ENCODE results near the gene DLK2. TPM values are rescaled to one million over a fixed set of nuclear protein-coding genes. Genes with fewer than 3 reads are reported as not detected.
A peak's percentile ranks its signal among the peaks of the same experiment; 100 is the strongest.

DLK2 gene
- total and polyA plus RNA-seq, 2 of the 13 experiments (the other 11 are each of a cell fraction or from before 2014, with no cell fraction given): 1.2 to 3.8 TPM

DNA sequence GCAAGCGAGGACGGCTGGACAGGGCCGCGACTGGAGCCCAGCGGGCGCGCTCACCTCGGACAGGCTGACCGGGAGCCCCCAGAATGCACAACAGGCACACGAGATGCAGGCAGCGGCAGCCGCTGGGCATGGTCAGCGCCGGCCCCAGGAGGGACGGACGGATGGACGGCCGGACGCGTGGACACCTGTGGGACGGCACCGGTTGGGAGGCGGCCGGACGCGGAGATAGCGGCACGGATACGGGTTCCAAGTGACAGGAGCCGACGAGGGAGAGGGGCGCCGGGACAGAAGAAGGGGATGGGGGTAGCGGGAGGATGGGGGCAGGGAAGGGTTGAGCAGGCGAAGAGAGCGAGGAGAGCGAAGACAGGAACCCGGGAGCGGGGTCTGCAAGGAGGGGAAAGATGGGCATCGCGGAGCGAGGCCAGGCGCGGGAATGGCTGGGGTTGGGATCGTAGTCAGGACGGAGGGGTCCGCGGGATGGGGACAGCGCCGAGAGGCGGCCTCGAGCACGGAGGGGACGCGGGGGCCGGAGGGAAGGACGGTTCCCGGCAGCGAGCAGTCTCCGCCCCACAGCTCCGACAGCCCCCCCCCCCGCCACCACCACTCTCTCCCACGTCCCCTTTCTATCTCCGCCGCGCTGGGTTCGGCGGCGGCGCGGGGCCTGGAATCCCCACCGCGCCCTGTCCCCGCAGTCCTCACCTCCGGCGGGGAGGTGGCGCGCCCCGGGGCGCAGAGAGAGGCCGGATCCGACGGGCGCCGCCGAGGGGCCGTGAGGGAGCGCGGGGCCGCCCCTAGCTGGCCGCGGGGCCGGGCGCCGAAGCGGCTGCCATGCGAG, 435 bp downstream of the DLK2 start (continued):
- TF ChIP-seq HOXA9 (CRISPR knock-in tag; IDR thresholded peaks at IDR 0.05; ENCODE audit: borderline replicate concordance): peak; percentile 76; the same call in 1 of the 2 replicates
- peak; percentile 96 for TF ChIP-seq ZNF296 (CRISPR knock-in tag; conservative IDR thresholded peaks at IDR 0.05)
- TF ChIP-seq ZNF597 (CRISPR knock-in tag; IDR thresholded peaks at IDR 0.05): no peak
- no peak for TF ChIP-seq ZNF616 (CRISPR knock-in tag; IDR thresholded peaks at IDR 0.05; ENCODE audit: low read depth)
- no peak for TF ChIP-seq MAZ (IDR thresholded peaks at IDR 0.05; ENCODE audit: borderline replicate concordance, low read depth, low read length)
- peak; percentile 16 for TF ChIP-seq MAZ (CRISPR knock-in tag; IDR thresholded peaks at IDR 0.05; ENCODE audit: low read depth)
- TF ChIP-seq, protein P1, sequence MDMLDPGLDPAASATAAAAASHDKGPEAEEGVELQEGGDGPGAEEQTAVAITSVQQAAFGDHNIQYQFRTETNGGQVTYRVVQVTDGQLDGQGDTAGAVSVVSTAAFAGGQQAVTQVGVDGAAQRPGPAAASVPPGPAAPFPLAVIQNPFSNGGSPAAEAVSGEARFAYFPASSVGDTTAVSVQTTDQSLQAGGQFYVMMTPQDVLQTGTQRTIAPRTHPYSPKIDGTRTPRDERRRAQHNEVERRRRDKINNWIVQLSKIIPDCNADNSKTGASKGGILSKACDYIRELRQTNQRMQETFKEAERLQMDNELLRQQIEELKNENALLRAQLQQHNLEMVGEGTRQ (IDR thresholded peaks at IDR 0.05; ENCODE audit: low read depth, low read length): no peak
- TF ChIP-seq, protein P1 (CRISPR knock-in tag; IDR thresholded peaks at IDR 0.05; ENCODE audit: borderline replicate concordance): no peak
- peak; percentile 70; the same call in 1 of the 2 replicates for TF ChIP-seq ZNF580 (CRISPR knock-in tag; IDR thresholded peaks at IDR 0.05; ENCODE audit: borderline replicate concordance, low read depth)
- TF ChIP-seq, protein P2, sequence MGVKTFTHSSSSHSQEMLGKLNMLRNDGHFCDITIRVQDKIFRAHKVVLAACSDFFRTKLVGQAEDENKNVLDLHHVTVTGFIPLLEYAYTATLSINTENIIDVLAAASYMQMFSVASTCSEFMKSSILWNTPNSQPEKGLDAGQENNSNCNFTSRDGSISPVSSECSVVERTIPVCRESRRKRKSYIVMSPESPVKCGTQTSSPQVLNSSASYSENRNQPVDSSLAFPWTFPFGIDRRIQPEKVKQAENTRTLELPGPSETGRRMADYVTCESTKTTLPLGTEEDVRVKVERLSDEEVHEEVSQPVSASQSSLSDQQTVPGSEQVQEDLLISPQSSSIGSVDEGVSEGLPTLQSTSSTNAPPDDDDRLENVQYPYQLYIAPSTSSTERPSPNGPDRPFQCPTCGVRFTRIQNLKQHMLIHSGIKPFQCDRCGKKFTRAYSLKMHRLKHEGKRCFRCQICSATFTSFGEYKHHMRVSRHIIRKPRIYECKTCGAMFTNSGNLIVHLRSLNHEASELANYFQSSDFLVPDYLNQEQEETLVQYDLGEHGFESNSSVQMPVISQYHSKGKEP (CRISPR knock-in tag; IDR thresholded peaks at IDR 0.05): no peak
- no peak for TF ChIP-seq RFX1 (IDR thresholded peaks at IDR 0.05)
- no peak for TF ChIP-seq SMARCC2 (IDR thresholded peaks at IDR 0.05)
- no peak for TF ChIP-seq IRF1 (CRISPR knock-in tag; IDR thresholded peaks at IDR 0.05; ENCODE audit: low read depth)
- TF ChIP-seq ATF6 (CRISPR knock-in tag; conservative IDR thresholded peaks at IDR 0.05): 0 out of 2 replicates have a peak, but pooled peaks have one; percentile 74
- no peak; the same call in 1 of the 2 replicates for TF ChIP-seq PHF8 (CRISPR knock-in tag; IDR thresholded peaks at IDR 0.05)
- TF ChIP-seq HNRNPLL (IDR thresholded peaks at IDR 0.05; ENCODE audit: low read depth, low read length, poor library complexity, severe bottlenecking): peak; percentile 60
- TF ChIP-seq, protein P3, sequence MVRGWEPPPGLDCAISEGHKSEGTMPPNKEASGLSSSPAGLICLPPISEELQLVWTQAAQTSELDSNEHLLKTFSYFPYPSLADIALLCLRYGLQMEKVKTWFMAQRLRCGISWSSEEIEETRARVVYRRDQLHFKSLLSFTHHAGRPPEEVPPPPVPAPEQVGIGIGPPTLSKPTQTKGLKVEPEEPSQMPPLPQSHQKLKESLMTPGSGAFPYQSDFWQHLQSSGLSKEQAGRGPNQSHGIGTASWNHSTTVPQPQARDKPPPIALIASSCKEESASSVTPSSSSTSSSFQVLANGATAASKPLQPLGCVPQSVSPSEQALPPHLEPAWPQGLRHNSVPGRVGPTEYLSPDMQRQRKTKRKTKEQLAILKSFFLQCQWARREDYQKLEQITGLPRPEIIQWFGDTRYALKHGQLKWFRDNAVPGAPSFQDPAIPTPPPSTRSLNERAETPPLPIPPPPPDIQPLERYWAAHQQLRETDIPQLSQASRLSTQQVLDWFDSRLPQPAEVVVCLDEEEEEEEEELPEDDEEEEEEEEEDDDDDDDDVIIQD (CRISPR knock-in tag; IDR thresholded peaks at IDR 0.05; ENCODE audit: low read depth): no peak
- TF ChIP-seq ZNF558 (CRISPR knock-in tag; IDR thresholded peaks at IDR 0.05; ENCODE audit: borderline replicate concordance): peak; percentile 72; the same call in 1 of the 2 replicates
